Stomach (tissue), 9 donors: ENCODE measurements around the gene HDAC10. TPM values are rescaled to one million over a fixed set of nuclear protein-coding genes. Genes with fewer than 3 reads are reported as not detected.

Experiments used
- DNase-seq, 2 donors: peaks; one replicate each; pipeline versions ENCODE4 v3.0.0 to v3.0.0-alpha.2; 2013 to 2019
- H3K27ac ChIP-seq, 5 donors: fragments of 200-600 bp in 4 of 5; sonication (generic) in 4 of 5; one replicate each; pipeline ENCODE4 v1.5.1; 2013 to 2019; ENCODE audit warnings: mild to moderate bottlenecking in 1 of 5, moderate library complexity in 1 of 5
- H3K27me3 ChIP-seq, 3 donors: fragments of 200-600 bp; sonication (generic); one replicate each; pipeline ENCODE4 v1.5.1; 2017 to 2019; ENCODE audit warnings: mixed run types in 1 of 3
- H3K36me3 ChIP-seq, 4 donors: fragments of 200-600 bp; sonication (generic); 1 replicate in 3 of 4; 2 replicates in 1 of 4; pipeline ENCODE4 v1.5.1; 2016 to 2019
- H3K4me1 ChIP-seq, 4 donors: fragments of 200-600 bp; sonication (generic); one replicate each; pipeline ENCODE4 v1.5.1; 2016 to 2019
- H3K4me3 ChIP-seq, 4 donors: fragments of 200-600 bp; sonication (generic) in 3 of 4; one replicate each; pipeline ENCODE4 v1.5.1; 2016 to 2019; ENCODE audit warnings: mild to moderate bottlenecking in 1 of 4
- H3K9me3 ChIP-seq, 4 donors: fragments of 200-600 bp; sonication (generic); one replicate each; pipeline ENCODE4 v1.5.1; 2016 to 2019
- CTCF ChIP-seq, 7 experiments: fragments of 450-650 bp in 4 of 7; fragments of 200-600 bp in 3 of 7; sonication (generic) in 3 of 7; IDR thresholded peaks; one replicate each; pipeline ENCODE4 v1.5.1; 2016 to 2019; ENCODE audit warnings: antibody characterized with exemption in 7 of 7, control low read depth in 2 of 7, mild to moderate bottlenecking in 1 of 7
- EP300 ChIP-seq: sonication (generic); formaldehyde crosslinking; IDR thresholded peaks from one replicate; pipeline ENCODE4 v1.6.1; 2017; ENCODE audit warnings: antibody characterized with exemption
- POLR2A ChIP-seq, 4 donors: fragments of 450-650 bp; IDR thresholded peaks; one replicate each; pipeline ENCODE4 v1.6.1; 2016; ENCODE audit warnings: antibody characterized with exemption in 4 of 4, control low read depth in 2 of 4, mild to moderate bottlenecking in 1 of 4, moderate library complexity in 1 of 4
- POLR2AphosphoS5 ChIP-seq, 3 donors: sonication (generic); formaldehyde crosslinking; IDR thresholded peaks; one replicate each; pipeline ENCODE4 v1.6.1; 2016; ENCODE audit warnings: antibody characterized with exemption in 3 of 3
- WGBS, 5 donors: extraction: QIAGEN DNeasy Blood & Tissue Kit in 3 of 5; methylation state at CpG; one replicate each; pipeline versions ENCODE4 v1.1.5 to v1.1.7; 2013 to 2018; 5-methylcytosine and 5-hydroxymethylcytosine counted together
- intact Hi-C: fragments of 100-400 bp; cut with DNase I; formaldehyde crosslinking; loops from one replicate; pipeline ENCODE4 v1.15.1; 2023; ENCODE audit warnings: low total_unique reads
- polyA plus RNA-seq, 3 donors: library from polyadenylated mRNA; stranded (reverse); fragments of 200-250 nt; gene quantifications; one replicate each; pipeline ENCODE4 v1.2.3, GENCODE V29; 2013
- total RNA-seq, 5 donors: library from RNA; depleted of rRNA; stranded (reverse); fragments of >200 nt; gene quantifications; one replicate each; pipeline versions ENCODE4 v1.1.0 to v1.2.3, GENCODE V29; 2014 to 2016
- donor health status: healthy with polysubstance abuse.
- donor health status: Bipolar disorder and iron deficiency.
- donor health status: healthy.

The HDAC10 gene
- total and polyA plus RNA-seq, 8 donors: 15.4 to 156 (median 41.8) TPM

DNA sequence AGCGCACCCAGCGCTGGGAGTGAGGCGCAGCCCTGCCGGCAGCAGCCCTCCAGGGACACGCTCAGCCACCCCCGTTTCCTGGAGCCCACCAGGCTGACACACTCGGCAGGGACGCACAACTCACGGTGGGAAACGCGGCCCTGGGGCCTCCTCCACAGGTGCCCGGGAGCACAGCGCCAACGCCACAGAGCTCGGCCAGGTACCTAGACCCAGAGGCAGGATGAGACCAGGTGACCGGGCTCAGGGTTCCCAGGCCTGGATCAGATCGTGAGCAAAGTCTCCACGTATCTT, 24.2 kb downstream of the HDAC10 start:
- H3K36me3 ChIP-seq: peaks cover 64 to 97% (median 95%) of the 10 kb centered on the region in 4 donors
- no peak overlapping the region for H3K27ac ChIP-seq
- intact Hi-C loops: no loop called here
- no peaks in the 10 kb centered on the region for H3K4me1 ChIP-seq
- H3K27me3 ChIP-seq: no peaks in the 10 kb centered on the region
- no peaks in the 10 kb centered on the region for H3K9me3 ChIP-seq
- TF ChIP-seq CTCF (IDR thresholded peaks at IDR 0.05) (no peak), EP300 (no peak), POLR2AphosphoS5 (IDR thresholded peaks at IDR 0.05) (no peak), POLR2A (IDR thresholded peaks at IDR 0.05) (no peak)
- 80 to 97% (median 94%) methylated on average over 2 to 18 of the region's 18 CpGs for WGBS, 5 donors
- DNase-seq: no peak
- H3K4me3 ChIP-seq: no peak overlapping the region

GRCh38 chr22:50226063-50226874, 24.8 kb downstream of the HDAC10 start:
- no peak overlapping the region for H3K4me3 ChIP-seq
- H3K9me3 ChIP-seq: no peaks in the 10 kb centered on the region
- peaks cover 69 to 97% (median 96%) of the 10 kb centered on the region in 4 donors for H3K36me3 ChIP-seq
- no peaks in the 10 kb centered on the region for H3K27me3 ChIP-seq
- intact Hi-C loops: no loop called here
- 90 to 93% (median 91%) methylated on average over 21 to 31 of the region's 31 CpGs for WGBS, 5 donors
- no peak for DNase-seq
- H3K4me1 ChIP-seq: no peaks in the 10 kb centered on the region
- no peak overlapping the region for H3K27ac ChIP-seq
- TF ChIP-seq POLR2A (IDR thresholded peaks at IDR 0.05): no peak
- TF ChIP-seq EP300: no peak
- no peak for TF ChIP-seq POLR2AphosphoS5 (IDR thresholded peaks at IDR 0.05)
- no peak for TF ChIP-seq CTCF (IDR thresholded peaks at IDR 0.05)

DNA sequence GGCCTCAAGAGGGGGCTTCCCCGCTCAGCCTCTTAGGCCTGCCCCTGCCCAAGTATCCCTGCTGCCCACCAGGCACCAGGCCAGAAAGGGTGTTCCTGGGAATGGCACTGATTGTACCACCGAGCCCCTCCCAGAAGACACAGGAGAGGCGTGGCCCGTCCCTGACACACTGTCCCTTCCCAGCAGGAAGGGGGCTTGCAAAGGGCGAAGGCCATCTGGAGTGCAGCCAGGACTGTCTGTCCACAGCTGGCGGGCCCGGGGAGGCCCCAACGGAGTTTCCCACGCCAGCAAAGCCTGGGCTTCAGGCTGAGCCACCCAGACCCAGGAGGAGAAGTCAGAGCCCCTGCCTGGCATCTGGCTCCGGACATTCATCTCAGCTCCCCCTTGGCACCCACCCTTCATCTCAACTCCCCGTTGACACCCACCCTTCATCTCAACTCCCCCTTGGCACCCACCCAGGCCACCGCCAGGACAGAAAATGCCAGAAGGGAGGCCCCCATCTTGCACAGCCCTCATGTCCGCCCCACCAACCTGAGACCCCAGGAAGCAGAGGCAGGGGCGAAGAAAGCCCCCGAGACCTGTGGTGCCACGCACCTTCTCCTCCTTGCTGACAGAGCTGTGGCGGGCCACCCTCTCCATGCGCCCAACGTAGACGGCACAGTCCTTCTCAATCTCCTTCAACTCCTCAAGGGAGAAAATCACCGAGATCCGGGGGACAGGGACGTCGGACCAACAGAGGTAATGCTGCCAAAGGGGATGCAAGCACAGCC, 25.7 kb downstream of the HDAC10 start:
- Histone ChIP-seq H3K4me3 (no peak overlapping the region), H3K36me3 (peaks cover 78 to 100% (median 100%) of the 10 kb centered on the region in 4 donors), H3K9me3 (no peaks in the 10 kb centered on the region), H3K27ac (no peak overlapping the region), H3K27me3 (no peaks in the 10 kb centered on the region), H3K4me1 (no peaks in the 10 kb centered on the region)
- intact Hi-C loops: no loop called here
- TF ChIP-seq CTCF (IDR thresholded peaks at IDR 0.05) (no peak), EP300 (no peak), POLR2AphosphoS5 (IDR thresholded peaks at IDR 0.05) (no peak), POLR2A (IDR thresholded peaks at IDR 0.05) (no peak)
- peak in 1 of 2 donors; percentile 61 for DNase-seq
- 78 to 88% (median 85%) methylated on average over 22 to 24 of the region's 24 CpGs for WGBS, 5 donors

DNA sequence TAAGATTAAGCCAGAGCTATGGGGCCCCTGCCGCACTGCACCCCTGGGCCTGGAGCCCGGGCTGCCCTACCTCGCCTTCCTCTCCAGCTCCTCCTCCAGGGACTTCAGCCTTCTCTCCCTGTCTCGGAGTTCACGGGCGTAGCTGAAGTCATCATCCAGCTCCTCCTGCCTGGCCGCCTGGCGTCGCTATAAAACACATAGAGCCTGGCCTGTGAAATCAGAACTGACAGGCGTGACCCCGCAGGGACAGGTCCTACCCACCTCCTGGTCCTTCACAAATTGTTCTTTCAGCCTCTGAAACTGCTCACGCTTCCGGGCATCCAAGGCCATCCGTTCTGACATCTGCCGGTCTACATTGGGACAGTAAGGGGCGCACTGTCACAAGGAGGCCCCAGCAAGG, 27.0 kb downstream of the HDAC10 start:
- 92 to 96% (median 95%) methylated on average over 16 of the region's 16 CpGs for WGBS, 5 donors
- Histone ChIP-seq H3K27ac (no peak overlapping the region), H3K4me3 (no peak overlapping the region), H3K36me3 (peaks cover 78 to 98% (median 95%) of the 10 kb centered on the region in 4 donors), H3K4me1 (peaks cover 5 to 13% (median 8%) of the 10 kb centered on the region in 4 donors), H3K27me3 (no peaks in the 10 kb centered on the region), H3K9me3 (no peaks in the 10 kb centered on the region)
- intact Hi-C loops: no loop called here
- no peak for TF ChIP-seq CTCF (IDR thresholded peaks at IDR 0.05)
- TF ChIP-seq EP300: no peak
- no peak for TF ChIP-seq POLR2A (IDR thresholded peaks at IDR 0.05)
- TF ChIP-seq POLR2AphosphoS5 (IDR thresholded peaks at IDR 0.05): no peak
- DNase-seq: no peak
